PFSK-1 (cell line): ENCODE data around the gene NYNRIN.

Experiments used
- POLR2AphosphoS5 ChIP-seq: IDR thresholded peaks from 2 replicates; pipeline ENCODE4 v1.6.1; 2012; ENCODE audit warnings: low read depth, mild to moderate bottlenecking, control low read depth, low read length, moderate library complexity
- TAF1 ChIP-seq: IDR thresholded peaks from 2 replicates; pipeline ENCODE4 v1.6.1; 2012; ENCODE audit warnings: low read length, control low read depth, borderline replicate concordance; ENCODE audit not compliant: insufficient read depth
- TF ChIP-seq, protein P1 (sequence below), 2 experiments: IDR thresholded peaks; 2 replicates each; pipeline versions ENCODE4 v1.6.1 to v1.8.0; 2011 to 2012; ENCODE audit warnings: low read depth in 2 of 2, low read length in 2 of 2, control low read depth in 1 of 2, inconsistent platforms in 1 of 2, mild to moderate bottlenecking in 1 of 2, moderate library complexity in 1 of 2; ENCODE audit not compliant: insufficient read depth in 1 of 2

DNA sequence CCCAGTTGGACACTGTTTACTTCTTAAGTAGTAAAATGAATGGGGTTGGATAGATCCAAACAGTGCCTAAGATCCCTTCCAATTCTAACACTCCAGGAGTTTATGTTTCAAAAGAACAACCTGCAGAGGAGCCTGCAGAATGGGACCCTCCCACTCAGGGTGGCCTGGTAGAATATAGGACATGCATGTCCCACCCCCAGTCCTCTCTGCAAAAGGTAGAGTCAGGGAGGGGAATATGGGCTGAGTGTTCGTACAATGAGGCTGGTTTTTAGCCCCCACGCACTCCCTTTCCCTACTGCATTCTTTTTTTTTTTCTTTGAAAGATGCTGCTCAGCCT lies 11.8 kb upstream of the NYNRIN start:
- TF ChIP-seq, protein P1, sequence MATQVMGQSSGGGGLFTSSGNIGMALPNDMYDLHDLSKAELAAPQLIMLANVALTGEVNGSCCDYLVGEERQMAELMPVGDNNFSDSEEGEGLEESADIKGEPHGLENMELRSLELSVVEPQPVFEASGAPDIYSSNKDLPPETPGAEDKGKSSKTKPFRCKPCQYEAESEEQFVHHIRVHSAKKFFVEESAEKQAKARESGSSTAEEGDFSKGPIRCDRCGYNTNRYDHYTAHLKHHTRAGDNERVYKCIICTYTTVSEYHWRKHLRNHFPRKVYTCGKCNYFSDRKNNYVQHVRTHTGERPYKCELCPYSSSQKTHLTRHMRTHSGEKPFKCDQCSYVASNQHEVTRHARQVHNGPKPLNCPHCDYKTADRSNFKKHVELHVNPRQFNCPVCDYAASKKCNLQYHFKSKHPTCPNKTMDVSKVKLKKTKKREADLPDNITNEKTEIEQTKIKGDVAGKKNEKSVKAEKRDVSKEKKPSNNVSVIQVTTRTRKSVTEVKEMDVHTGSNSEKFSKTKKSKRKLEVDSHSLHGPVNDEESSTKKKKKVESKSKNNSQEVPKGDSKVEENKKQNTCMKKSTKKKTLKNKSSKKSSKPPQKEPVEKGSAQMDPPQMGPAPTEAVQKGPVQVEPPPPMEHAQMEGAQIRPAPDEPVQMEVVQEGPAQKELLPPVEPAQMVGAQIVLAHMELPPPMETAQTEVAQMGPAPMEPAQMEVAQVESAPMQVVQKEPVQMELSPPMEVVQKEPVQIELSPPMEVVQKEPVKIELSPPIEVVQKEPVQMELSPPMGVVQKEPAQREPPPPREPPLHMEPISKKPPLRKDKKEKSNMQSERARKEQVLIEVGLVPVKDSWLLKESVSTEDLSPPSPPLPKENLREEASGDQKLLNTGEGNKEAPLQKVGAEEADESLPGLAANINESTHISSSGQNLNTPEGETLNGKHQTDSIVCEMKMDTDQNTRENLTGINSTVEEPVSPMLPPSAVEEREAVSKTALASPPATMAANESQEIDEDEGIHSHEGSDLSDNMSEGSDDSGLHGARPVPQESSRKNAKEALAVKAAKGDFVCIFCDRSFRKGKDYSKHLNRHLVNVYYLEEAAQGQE (IDR thresholded peaks at IDR 0.05; ENCODE audit: insufficient read depth in 1 of 2, low read depth in 2 of 2, low read length in 2 of 2) = no peak
- no peak for TF ChIP-seq POLR2AphosphoS5
- TF ChIP-seq TAF1 = no peak
